GM10266 (cell line): ENCODE measurements around the gene KLHL22.

Source experiments
- DNase-seq: peaks from one replicate; pipeline ENCODE4 v3.0.0; 2012; ENCODE audit errors: extremely low spot score
- TF ChIP-seq, protein P1 (sequence below): IDR thresholded peaks from 2 replicates; pipeline ENCODE4 v1.5.1; 2012; ENCODE audit warnings: mild to moderate bottlenecking, low read depth; ENCODE audit not compliant: control insufficient read depth, insufficient read depth; ENCODE audit errors: missing control alignments

KLHL22 gene

DNA sequence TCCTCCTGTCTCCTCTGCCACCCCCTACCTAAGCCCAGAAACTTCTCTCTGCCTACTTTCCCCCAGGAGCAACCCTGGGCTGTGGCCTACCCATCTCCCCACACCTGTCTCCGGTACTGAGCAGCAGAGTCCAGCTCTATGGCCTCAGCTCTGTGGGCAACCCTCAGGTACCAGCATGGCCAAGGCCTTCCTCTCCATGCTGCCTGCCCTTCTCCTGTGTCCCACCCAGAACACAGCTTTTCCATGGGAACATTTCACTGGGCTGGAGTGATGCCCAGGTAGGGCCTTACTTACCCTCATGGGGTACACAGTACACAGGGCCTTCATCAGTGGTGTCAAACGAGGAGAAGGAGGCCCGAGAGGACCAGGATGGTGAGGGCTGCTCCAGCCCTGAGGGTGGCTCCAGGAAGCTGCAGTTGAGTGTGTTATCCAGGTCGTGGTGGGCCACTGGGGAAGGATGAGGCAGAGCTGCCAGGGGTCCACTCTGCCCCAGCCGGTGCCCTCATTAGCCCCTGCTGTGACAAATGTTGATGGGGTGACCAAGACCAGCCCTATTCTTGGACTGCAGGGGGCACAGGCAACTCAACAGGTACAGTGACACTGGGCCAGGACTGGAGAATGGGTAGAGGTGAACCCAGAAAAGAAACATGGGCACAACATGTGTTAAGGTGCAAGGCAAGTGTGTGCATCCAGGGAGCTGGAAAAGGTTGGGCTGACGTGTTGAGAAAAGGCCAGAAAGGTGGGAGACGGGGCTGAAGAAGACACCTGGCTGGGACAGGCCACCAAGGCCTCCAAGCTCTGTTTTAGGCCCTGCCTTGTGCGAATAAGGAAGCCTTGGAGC is 68.3 kb downstream of the KLHL22 start:
- TF ChIP-seq, protein P1, sequence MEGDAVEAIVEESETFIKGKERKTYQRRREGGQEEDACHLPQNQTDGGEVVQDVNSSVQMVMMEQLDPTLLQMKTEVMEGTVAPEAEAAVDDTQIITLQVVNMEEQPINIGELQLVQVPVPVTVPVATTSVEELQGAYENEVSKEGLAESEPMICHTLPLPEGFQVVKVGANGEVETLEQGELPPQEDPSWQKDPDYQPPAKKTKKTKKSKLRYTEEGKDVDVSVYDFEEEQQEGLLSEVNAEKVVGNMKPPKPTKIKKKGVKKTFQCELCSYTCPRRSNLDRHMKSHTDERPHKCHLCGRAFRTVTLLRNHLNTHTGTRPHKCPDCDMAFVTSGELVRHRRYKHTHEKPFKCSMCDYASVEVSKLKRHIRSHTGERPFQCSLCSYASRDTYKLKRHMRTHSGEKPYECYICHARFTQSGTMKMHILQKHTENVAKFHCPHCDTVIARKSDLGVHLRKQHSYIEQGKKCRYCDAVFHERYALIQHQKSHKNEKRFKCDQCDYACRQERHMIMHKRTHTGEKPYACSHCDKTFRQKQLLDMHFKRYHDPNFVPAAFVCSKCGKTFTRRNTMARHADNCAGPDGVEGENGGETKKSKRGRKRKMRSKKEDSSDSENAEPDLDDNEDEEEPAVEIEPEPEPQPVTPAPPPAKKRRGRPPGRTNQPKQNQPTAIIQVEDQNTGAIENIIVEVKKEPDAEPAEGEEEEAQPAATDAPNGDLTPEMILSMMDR, result no peak
- DNase-seq, result peak; percentile 33

DNA sequence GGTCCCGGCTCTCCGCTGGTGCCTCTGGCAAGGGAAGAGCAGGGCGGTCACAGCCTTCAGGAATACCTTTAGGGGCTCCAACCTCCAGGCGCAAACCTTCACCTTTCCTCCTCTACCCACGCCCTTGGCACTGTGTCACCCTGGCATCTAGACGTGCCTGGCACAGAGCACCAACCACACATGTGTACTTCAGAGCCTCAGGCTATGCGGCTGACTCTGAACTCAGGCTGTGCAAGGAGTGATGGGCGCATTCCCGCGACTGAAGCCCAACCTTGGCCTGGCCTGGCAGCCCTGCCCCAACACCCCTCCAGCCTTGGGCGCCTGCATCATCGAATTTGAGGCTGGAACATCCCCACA is 69.4 kb downstream of the KLHL22 start:
- DNase-seq, result no peak

DNA sequence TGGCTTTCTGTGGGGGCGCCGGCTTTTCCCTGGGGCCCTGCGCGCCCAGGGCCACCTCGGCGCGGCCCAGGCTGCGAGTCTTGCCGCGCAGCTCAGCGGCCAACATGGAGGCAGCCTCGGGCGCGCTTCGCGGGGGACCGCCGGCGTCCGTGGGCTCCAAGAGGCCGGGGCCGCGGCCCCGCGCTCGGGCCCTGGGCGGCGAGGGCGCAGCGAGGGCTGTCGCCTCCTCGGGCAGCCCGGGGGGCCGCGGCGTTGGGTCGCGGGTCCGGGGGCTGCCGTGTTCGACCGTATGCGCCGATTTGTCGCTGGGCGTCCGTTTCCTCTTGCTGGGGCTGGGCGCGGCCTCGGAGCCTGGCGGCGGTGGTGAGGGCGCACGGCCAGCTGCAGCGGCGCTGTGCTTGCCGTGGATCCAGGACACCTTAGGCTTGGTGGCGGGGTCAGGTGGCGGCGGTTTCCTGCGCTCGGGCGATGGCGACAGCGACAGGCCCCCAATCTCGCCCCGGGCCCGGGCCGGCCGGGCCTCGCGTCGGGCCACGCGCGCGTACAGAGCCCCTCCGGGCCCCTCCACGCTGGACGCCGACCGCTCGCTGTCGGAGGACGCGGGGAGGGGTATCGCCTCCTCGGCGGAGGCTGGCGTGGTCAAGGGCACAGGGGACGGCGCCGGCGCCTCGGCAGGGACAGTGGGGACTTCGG is 69.9 kb downstream of the KLHL22 start:
- no peak for DNase-seq
- TF ChIP-seq, protein P1, result no peak

More for the DNA sequence above, 69.4 kb downstream of the KLHL22 start:
- TF ChIP-seq, protein P1, result no peak

DNA sequence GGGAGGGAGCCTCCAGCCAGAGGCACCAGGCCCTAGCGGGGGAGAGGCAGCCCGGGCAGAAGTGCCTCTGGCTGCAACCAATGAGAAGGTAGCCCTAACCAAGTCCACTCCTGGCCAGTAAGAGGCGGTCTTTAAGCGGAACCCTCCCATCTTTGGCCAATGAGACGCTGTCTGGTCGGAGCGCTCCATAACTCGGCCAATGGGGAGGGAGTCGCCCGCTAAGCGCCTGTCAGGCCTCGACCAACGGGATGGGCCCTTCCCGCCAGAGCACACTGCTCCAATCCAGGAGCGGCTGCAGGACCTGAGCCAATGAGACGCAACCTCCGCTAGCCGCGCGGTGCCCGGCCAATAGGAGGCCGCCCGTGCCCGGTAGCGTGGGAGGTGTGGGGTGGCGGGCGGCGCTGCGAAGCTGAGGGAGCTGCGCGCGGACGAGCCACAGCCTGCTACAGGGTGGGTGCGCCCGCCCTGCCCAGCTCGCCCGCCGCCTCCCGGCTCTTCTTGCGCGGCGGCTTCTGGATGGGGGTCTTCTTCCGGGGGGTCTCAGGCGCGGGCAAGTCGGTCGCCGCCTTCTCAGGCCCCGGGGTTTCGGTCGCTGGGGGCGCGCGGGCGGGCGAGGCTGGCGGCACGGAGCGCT is 70.5 kb downstream of the KLHL22 start:
- no peak for DNase-seq

DNA sequence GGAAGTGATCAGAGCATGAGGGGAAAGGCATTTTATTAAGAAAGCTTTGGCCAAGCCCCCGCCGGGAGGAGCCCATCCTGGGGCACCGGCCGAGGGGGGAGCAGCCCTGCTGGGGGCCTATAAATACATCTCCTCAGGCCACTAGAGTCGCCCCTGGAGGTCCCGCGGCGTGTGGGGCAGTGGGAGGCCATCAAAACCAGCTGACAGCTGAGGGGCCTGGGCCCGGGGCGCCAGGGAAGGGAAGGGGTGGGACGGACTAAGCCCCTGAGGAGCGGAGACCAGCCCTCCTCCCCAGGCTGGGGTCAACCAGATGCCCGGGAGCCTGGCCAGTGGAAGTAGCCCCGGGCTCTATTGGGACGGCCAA is 71.0 kb downstream of the KLHL22 start:
- DNase-seq, result no peak
- TF ChIP-seq, protein P1, result no peak

More for the DNA sequence above, 70.5 kb downstream of the KLHL22 start:
- TF ChIP-seq, protein P1, result no peak

DNA sequence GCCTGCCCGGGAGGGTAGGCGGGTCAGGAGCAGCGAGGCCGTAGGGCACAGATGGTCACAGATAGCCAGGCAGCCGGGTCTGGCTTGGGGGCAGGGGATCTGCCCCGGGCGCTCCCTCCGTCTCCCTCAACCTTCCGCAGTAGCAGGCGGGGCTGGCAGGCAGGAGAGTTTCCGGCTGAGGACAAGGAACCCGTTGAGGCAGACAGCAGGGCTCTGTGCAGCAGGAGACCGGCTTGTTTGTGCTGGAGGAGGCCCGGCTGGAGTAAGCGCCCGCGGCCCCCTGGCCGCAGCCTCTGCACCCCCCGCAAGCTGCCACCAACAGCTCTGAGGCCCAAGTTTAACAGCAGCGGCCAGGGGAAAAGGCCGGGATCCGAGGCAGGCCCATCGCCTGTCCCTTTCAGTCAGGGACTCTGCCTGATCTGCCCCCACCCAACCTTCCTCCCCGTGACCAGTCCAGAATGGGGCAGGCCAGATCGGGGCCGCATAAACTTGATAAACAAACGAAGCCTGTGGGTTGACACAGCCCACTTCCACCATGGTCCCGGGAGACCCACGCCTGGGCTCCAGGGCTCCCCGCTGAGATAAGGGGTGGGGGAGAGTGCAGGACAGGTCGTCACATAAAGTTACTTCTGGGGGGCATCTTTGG is 71.6 kb downstream of the KLHL22 start:
- TF ChIP-seq, protein P1, result no peak
- no peak for DNase-seq
